Measurements from ENCODE around the gene PRKN. TPM values are rescaled to one million over a fixed set of nuclear protein-coding genes. Genes with fewer than 3 reads are reported as not detected.

PRKN gene
- total and polyA plus RNA-seq, 9 of the 15 experiments (the other 6 are each of a cell fraction or from before 2014, with no cell fraction given): 0.03 to 0.96 (median 0.15) TPM; not detected in 2

- POLR2A ChIA-PET: interaction anchor here (1.3 to 1.4 kb wide), 2 partner anchors 11 to 14 kb away, joined by 4 read pairs; no protein-coding TSS in a partner anchor
- TF ChIP-seq ZBTB34 (CRISPR knock-in tag; IDR thresholded peaks at IDR 0.05) (no peak), ID3 (CRISPR knock-in tag; IDR thresholded peaks at IDR 0.05) (no peak), ID3 (tag; IDR thresholded peaks at IDR 0.05) (no peak), MNT (conservative IDR thresholded peaks at IDR 0.05) (no peak), FOXP4 (CRISPR knock-in tag; IDR thresholded peaks at IDR 0.05; ENCODE audit: borderline replicate concordance) (no peak), ZBED1 (IDR thresholded peaks at IDR 0.05) (no peak), TAF7 (tag; IDR thresholded peaks at IDR 0.05) (no peak), MXI1 (IDR thresholded peaks at IDR 0.05; ENCODE audit: low read depth, low read length) (no peak), ZNF431 (CRISPR knock-in tag; IDR thresholded peaks at IDR 0.05) (no peak), RBM15 (IDR thresholded peaks at IDR 0.05; ENCODE audit: insufficient read depth, low read length) (no peak), ARID2 (IDR thresholded peaks at IDR 0.05) (no peak), BHLHE40 (IDR thresholded peaks at IDR 0.05; ENCODE audit: low read length) (no peak), ZNF507 (tag; conservative IDR thresholded peaks at IDR 0.05) (no peak), GMEB1 (CRISPR knock-in tag; IDR thresholded peaks at IDR 0.05) (no peak), ERF (CRISPR knock-in tag; IDR thresholded peaks at IDR 0.05) (no peak), HLTF (IDR thresholded peaks at IDR 0.05) (no peak)
These were observed 1245.6 kb downstream of the PRKN start for GRCh38 chr6:161481786-161482516.

More at GRCh38 chr6:161481786-161482516, 1245.6 kb downstream of the PRKN start:
- no peaks in the 10 kb centered on the region for H3K79me2 ChIP-seq (ENCODE audit: control insufficient read depth, insufficient read depth, low read length)
- H3K4me2 ChIP-seq (ENCODE audit: insufficient read depth, low read length): no peak overlapping the region
- H2AFZ ChIP-seq (ENCODE audit: low read depth, low read length): no peak overlapping the region
- ATAC-seq (no peak), DNase-seq (ENCODE audit: extremely low read depth in 1 of 4, low spot score in 3 of 4) (no peak), FAIRE-seq (no peak)
- H4K20me1 ChIP-seq (replicated peaks; ENCODE audit: control insufficient read depth, insufficient read depth, low read length): no peaks in the 10 kb centered on the region
- peaks cover 17 to 28% of the 10 kb centered on the region in 2 experiments for H3K27me3 ChIP-seq (ENCODE audit: control insufficient read depth in 2 of 2, insufficient read depth in 2 of 2, low read length in 2 of 2)
- no peaks in the 10 kb centered on the region for H3K4me1 ChIP-seq (replicated peaks in 1 of 2; ENCODE audit: control insufficient read depth in 2 of 2, insufficient read depth in 2 of 2, low read length in 2 of 2)
- H3K9me3 ChIP-seq (replicated peaks; ENCODE audit: control insufficient read depth, insufficient read depth, low read depth, low read length): no peaks in the 10 kb centered on the region
- no peaks in the 10 kb centered on the region for H3K36me3 ChIP-seq (ENCODE audit: control insufficient read depth, insufficient read depth, low read length)
- in situ Hi-C loops (cut with MboI) (no loop called here), intact Hi-C loops (cut with micrococcal nuclease) (no loop called here)
- no TSS peak for BruUV-seq (replicated peaks)
- H3K4me3 ChIP-seq: no peak overlapping the region
- 0% methylated on average over 3 of the region's 3 CpGs for WGBS (ENCODE audit: insufficient coverage, low coverage, missing lambda C conversion rate)
- no peak overlapping the region for H3K27ac ChIP-seq (ENCODE audit: extremely low read depth, low read depth, low read length)
- no peak overlapping the region for H3K9ac ChIP-seq (ENCODE audit: insufficient read depth in 1 of 2, low read depth in 2 of 2, low read length in 2 of 2)
- H3K9me1 ChIP-seq (ENCODE audit: control insufficient read depth, insufficient read depth, low read length): no peaks in the 10 kb centered on the region
- CTCF ChIA-PET (ENCODE audit: low intra/inter-chr PET ratio): no interaction called here
